HG03571 (cell line): ENCODE results near the gene ABCE1.
"Not testable (repeated sequence)": the region's sequence is repeated elsewhere in the genome, so short reads cannot be mapped to it uniquely, and the experiment has no call there.

Experiments used
- ATAC-seq: cut with Tn5 transposase; IDR thresholded peaks from one replicate; pipeline ENCODE4 v1.9.1; 2021; ENCODE audit not compliant: unreplicated experiment

Gene ABCE1

DNA sequence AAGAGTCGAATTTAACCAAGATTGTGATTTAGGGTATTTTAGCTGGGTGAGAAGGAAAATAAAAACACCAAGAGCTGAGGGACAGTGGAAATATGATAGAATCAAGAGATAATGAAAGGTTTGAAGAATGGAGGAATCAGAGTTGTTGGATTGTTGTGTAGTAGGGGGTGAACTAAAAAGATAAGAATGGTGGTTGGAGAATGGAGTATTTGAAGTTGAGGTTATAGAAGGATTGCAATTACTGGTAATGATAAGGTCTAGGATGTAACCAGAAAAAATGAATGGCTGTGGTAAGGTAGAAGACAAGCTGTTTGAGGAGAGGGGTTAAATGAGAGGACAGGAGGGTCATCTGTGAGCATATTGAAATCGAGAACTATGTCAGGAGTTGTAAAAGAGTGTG lies 4.5 kb downstream of the ABCE1 start:
- no peak for ATAC-seq

DNA sequence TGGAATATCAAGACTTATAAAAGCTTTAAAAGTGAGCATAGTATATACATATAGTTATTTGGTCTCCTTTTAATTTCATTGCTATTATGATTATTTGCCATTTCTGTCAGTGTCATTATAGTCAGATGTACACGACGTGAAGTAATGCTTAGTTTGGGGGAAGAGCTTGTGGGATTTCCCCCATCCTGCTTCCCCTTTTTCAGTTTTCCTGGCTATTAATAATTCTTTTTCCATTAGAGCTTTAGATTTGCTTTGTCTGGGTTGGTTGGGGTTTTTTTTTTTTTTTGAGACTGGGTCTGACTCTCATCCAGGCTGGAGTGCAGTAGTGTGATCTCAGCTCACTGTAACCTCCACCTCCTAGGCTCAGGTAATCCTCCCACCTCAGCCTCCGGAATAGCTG lies 5.4 kb downstream of the ABCE1 start:
- no peak for ATAC-seq

DNA sequence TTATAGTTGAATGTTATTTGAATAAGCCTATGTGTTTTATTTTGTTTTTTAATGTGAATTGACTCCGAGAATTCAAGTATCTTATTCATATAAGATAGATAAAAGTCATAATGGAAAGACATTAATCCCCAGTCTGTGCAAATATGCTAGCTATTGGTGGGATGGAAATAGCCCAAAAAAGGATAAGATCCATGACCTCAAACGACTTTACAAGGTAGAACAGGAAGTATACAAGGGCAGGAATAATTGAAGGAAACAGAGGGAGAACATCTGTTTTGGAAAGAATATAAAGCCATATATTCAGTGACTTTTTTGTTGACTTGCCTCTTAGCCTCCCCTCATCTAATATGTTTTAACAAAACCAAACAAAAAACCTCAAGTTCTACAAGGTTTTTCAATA lies 9.0 kb downstream of the ABCE1 start:
- no peak for ATAC-seq

- ATAC-seq: no peak
Observed at GRCh38 chr4:145108128-145108527, 10.0 kb downstream of the ABCE1 start.

- no peak for ATAC-seq
Observed at GRCh38 chr4:145125396-145125795, 27.3 kb downstream of the ABCE1 start.

GRCh38 chr4:145130130-145130529 lies 32.0 kb downstream of the ABCE1 start:
- ATAC-seq: no peak

DNA sequence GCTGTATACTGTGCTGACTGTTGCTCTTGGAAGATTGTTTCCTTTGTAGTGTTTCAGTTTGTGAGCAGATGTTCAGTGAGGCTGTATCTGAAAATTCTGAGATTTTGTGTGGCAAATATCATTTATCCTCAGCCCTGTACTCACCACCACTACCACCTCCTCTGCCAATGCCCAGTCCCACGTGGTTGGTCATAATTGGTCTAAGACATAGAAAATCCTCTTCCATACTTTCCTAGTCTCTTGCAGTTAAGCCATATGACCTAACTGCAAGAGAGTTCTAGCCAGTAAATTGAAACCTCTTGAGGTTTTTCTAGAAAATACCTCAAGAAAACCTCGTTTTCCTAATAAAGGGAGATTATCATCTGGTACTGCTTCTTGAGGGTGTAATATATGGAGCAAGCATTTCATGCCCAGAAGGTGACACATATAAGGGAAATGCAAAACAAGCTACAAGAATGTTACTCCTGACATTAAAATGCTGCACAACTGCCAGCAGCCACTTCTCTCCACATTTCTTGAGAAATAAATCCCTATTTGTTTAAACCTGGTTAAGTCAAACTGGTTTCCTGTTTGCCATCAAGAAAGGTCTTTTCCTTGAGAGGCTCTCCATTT lies 32.8 kb downstream of the ABCE1 start:
- no peak for ATAC-seq

DNA sequence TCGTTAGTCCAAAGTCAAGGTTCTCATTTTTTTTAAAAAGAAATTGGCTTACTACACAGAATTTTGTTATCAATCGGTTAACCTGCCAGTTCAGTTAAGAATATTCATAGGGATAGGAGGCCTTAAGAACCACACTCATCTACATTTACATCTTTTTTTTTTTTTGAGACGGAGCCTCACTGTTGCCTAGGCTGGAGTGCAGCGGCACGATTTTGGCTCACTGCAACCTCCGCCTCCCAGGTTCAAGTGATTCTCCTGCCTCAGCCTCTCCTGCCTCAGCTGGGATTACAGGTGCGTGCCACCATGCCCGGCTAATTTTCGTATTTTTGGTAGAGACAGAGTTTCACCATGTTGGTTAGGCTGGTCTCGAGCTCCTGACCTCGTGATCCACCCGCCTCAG lies 33.7 kb downstream of the ABCE1 start:
- ATAC-seq: no peak

DNA sequence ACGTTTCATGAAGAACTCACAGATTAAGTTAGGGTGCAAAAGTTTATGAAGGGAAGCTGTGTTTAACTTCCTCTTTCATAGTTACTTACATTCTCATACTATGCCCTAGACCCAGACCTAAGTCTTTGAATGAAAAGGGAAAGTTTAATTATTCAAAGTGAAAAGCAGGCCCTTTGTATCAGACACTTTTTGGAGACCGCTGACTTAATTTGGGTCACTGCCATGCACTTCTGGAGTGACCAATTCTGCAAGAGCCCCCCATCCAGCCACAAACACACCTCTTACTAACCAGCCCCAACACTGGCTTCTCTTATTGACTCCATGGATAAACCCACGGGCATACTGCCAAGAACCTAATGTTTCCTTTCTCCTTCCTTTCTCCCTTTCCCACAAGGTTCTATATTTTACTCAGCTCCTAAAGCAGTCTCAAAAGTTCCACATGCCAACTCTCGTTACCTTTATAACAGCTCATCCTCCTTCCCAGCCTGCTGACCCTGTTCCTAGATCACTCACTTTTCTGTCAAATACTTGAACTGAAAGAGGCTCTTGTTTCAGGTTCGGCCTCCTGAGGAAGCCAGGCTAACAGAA lies 34.5 kb downstream of the ABCE1 start:
- ATAC-seq: peak; percentile 75

GRCh38 chr4:145136219-145136618 lies 38.1 kb downstream of the ABCE1 start:
- not testable (repeated sequence) for ATAC-seq

GRCh38 chr4:145148980-145149379 lies 50.9 kb downstream of the ABCE1 start:
- no peak for ATAC-seq

DNA sequence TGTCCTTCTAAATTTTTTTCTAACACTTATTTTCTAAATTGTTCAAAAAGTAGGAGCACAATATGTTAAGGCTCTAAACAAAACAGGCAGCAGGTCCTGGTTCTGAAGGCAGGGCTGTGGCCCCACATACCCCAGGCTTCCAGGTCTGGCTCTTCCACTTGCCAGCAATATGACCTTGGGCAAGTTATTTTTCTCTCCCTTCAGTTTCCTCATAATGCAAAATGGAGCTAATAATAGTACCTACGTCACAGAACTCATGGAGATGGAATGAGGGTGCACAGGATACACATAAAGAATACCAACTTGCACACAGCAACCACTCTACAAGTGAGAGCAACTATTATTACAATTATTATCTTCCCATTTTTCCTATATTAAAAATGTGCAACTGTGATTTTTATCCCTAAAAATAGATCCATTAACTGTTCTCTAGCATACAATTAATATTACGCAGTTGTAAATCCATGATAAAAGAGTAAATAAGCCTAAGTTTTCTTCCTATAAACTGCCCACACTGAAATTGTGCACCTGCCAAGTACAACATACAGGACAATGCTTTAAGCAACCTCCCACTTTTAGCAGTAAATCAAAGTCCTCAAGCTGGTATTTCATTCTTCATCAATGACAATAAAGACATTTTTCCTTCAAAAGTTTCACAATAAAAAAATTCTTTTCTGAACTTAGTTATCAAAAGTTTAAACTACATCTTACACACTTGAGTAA lies 55.2 kb downstream of the ABCE1 start:
- ATAC-seq: no peak

- ATAC-seq: peak; percentile 49
Observed at GRCh38 chr4:145153904-145154298, 55.8 kb downstream of the ABCE1 start.

DNA sequence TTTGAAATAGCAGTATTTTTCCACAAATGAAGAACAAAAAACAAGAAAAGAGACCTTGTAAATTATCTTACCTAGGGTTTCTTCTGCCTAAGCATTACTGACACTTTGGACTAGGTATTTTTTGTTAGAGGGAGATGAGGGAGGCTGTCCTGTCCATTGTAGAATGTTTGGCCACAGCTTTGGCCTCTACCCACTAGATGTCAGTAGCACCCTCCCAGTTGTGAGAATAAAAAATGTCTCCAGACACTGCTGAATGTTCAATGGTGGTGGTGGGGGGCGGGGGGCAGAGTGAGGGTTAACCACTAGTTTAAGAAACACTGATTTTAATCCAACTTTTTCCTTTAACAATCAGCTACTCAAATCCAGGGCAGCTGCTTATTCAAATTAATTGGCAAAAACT lies 56.5 kb downstream of the ABCE1 start:
- no peak for ATAC-seq

- no peak for ATAC-seq
Observed at GRCh38 chr4:145155268-145155870, 57.3 kb downstream of the ABCE1 start.

GRCh38 chr4:145156986-145157385 lies 58.9 kb downstream of the ABCE1 start:
- no peak for ATAC-seq

DNA sequence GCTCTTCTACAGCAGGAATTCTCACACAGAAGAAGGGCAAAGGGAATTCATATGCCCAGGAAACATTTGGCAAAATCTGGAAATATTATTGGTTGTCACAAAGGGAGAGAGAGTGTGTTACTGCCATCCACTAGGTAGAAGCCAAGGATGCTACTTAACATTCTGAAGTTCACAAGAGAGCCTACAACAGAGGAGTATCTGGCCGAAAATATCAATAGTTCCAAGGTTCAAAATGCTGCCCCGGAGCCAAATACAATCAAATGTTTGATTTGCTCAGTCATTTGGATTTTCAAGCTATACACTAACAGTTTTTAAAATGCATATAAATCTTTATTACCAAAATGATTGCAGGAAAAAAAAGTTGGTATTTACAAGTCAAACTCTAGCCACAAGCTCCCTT lies 63.4 kb downstream of the ABCE1 start:
- ATAC-seq: no peak

DNA sequence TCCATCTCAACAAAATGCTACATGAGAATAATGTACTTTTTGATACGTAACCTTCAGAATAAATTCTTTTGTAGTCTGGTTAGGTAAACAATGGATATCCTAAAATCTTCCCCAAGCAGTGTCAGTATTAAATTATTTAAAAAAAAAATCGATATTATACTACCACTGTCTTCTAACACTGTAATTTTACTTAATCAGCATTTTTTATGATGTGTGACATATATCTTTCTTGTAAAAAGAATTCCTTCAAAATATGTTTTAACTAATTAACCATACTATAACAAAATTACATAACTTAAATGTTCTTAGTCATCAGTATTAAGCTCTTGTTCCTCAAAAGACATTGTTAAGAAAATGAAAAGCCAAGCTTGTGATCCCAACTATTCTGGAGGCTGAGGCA lies 69.8 kb downstream of the ABCE1 start:
- no peak for ATAC-seq

- no peak for ATAC-seq
Observed at GRCh38 chr4:145168581-145169187, 70.6 kb downstream of the ABCE1 start.

DNA sequence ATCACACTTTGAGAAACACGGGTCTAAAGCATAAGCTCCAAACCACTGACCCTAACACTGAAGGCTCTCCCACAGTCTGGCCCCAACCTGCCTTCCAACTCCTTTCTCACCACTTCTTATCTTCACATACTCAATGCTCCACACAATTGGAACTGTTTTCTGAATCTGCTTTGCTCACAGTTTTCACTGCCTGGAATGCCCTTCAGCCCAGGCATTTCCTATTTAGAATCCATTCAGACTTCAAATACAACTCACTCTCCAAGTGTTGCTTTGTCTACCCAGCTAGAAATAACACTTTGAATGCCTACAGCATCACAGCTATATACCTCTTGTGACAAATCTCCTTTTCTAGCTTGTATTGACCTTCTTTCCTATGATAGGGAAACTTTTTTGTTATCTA lies 72.1 kb downstream of the ABCE1 start:
- ATAC-seq: no peak

- ATAC-seq: no peak
Observed at GRCh38 chr4:145171911-145172310, 73.8 kb downstream of the ABCE1 start.
